HG03439 (cell line): Measurements from ENCODE around the gene NEK11.
"Not testable (repeated sequence)": the region's sequence is repeated elsewhere in the genome, so short reads cannot be mapped to it uniquely, and the experiment has no call there.

Experiments
- ATAC-seq: cut with Tn5 transposase; IDR thresholded peaks from one replicate; pipeline ENCODE4 v1.9.1; 2021; ENCODE audit warnings: mild to moderate bottlenecking, moderate library complexity; ENCODE audit not compliant: unreplicated experiment

NEK11 gene

GRCh38 chr3:131284302-131284701 is 257.6 kb downstream of the NEK11 start:
- ATAC-seq: no peak

GRCh38 chr3:131285456-131285855 is 258.8 kb downstream of the NEK11 start:
- ATAC-seq: no peak

DNA sequence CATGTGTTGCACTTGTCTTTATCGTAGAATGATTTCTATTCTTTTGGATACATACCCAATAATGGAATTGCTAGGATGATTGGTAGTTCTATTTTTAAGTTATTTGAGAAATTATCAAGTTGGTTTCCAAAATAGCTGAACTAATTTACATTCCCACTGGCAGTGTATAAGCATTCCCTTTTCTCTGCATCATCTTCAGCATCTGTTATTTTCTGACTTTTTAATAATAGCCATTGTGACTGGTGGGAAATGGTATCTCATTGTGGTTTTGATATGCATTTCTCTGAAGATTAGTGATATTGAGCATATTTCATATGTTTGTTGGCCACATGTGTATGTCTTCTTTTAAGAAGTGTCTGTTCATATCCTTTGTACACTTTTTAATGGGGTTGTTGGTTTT is 273.2 kb downstream of the NEK11 start:
- no peak for ATAC-seq

GRCh38 chr3:131303848-131304247 is 277.2 kb downstream of the NEK11 start:
- ATAC-seq: no peak

- ATAC-seq: no peak
Measured at GRCh38 chr3:131304890-131305289, 278.2 kb downstream of the NEK11 start.

DNA sequence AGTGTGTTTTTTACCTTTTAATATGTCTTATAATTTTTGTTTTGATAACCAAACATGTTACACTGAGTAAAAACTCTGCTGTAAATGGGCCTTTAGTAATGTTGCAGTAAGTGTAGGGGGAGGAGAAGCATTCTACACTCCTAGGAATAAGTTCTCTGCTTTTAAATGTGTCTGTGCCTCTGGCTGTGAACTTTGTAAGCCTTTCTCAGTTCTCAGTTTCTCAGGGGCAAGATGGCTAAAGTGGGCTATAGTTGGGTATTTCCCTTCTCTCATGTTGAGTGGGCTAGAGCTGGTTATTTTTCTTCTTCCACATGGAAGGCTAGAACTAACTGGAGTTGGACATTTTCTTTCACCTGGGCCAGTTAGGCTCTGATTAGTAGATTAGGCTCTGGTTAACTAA is 279.6 kb downstream of the NEK11 start:
- ATAC-seq: no peak

DNA sequence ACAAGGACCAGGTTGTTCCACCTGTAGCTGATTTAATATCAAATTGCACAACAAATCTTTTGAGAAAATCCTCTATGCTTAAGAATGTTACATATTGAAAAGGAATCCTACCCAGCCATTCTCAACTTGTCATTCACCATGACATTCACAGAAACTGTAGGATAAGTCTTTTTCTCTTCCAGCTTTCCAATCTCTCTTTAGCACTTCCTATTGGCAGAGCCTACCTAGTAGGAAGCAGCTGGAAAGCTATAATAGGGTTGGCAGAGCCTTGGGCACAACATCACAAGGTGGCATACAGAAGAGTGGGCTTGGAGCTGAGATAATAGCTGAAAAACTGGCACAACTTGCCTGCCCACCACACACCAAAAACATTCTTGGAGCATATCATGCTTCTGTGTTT is 287.6 kb downstream of the NEK11 start:
- ATAC-seq: no peak

- no peak for ATAC-seq
Measured at GRCh38 chr3:131315162-131315561, 288.5 kb downstream of the NEK11 start.

DNA sequence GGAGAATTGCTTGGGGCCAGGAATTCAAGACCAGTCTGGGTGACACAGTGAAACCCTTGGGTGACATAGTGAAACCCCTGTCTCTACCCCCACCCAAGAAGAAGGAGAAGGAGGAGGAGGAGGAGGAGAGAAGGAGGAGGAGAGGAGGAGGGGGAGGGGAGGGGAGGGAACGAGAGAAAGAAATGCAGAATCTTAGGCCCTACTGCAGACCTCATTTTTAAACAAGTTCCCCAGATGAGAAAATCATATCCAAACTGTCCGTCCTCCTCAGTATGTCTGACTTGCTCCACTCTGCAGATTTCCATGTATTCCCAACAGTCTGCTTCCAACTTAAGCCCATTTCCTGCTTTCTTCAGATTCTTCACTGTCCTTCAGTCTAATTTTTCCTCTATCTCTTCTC is 291.0 kb downstream of the NEK11 start:
- no peak for ATAC-seq

DNA sequence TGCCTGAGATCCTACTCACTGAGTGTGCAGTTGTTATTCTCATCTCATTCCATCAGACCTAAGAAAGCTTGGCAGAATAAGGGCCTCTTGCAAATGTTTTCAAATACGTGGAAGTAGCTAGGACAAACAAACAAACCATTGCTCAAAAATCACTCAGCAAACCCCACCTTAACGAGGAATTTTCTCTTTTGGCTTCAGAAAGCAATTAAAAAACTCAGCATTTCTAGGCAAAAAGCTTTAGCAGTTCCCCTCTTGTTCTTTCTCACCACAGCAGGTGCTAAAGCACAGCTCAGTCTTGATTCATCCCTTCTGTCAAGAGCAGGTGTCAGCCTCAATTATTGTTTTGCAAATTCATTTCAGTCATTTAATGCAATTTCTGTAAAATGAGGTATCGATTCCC is 296.3 kb downstream of the NEK11 start:
- ATAC-seq: no peak

GRCh38 chr3:131323792-131324191 is 297.1 kb downstream of the NEK11 start:
- ATAC-seq: no peak

GRCh38 chr3:131324923-131325322 is 298.2 kb downstream of the NEK11 start:
- no peak for ATAC-seq

GRCh38 chr3:131326307-131326706 is 299.6 kb downstream of the NEK11 start:
- ATAC-seq: no peak

DNA sequence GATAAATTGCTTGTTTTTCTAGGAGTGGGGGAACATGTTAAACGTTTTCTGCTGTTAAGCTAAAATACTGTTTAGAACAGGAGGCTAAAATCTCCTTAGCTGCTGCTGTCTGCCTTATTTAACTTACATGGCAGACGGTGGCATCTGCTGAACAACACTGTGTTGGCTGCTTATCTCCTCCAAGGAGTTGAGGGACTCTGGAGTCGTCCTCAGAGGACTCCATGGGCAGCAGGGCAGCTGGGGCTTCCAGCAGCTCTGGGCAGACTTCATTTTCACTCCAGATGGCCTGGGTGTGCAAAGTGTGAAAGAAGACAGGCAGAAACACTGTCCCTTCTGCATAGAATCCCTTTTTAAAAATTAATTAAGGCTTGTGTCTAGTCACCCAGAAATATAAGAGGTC is 302.0 kb downstream of the NEK11 start:
- ATAC-seq: no peak

DNA sequence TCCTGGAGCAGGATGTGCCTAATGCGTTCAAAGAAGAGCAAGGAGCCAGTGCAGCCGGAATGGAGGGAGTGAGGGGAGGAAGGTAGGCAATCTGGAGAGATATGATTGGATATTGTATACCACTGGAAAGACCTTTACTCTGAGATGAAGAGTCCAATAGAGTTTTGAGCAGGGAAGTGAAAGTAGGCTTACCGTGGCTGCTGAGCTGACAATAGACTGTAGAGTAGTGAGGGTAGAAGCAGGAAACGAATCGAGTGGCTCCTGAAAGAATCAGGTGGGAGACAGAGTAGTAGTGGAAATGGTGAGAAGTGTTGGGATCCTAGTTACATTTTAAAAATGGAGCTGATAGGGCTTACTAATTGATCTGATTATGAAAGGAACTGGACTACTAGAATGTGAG is 303.1 kb downstream of the NEK11 start:
- no peak for ATAC-seq

DNA sequence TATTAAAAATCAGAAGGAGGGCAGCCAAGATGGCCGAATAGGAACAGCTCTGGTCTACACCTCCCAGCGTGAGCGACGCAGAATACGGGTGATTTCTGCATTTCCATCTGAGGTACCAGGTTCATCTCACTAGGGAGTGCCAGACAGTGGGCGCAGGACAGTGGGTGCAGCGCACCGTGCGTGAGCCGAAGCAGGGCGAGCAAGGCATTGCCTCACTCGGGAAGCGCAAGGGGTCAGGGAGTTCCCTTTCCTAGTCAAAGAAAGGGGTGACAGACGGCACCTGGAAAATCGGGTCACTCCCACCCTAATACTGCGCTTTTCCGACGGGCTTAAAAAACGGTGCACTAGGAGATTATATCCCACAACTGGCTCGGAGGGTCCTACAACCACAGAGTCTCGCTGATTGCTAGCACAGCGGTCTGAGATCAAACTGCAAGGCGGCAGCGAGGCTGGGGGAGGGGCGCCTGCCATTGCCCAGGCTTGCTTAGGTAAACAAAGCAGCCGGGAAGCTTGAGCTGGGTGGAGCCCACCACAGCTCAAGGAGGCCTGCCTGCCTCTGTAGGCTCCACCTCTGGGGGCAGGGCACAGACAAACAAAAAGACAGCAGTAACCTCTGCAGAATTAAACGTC is 304.9 kb downstream of the NEK11 start:
- ATAC-seq: not testable (repeated sequence)

- no peak for ATAC-seq
Measured at GRCh38 chr3:131338948-131339640, 312.4 kb downstream of the NEK11 start.

GRCh38 chr3:131341761-131342160 is 315.1 kb downstream of the NEK11 start:
- no peak for ATAC-seq

DNA sequence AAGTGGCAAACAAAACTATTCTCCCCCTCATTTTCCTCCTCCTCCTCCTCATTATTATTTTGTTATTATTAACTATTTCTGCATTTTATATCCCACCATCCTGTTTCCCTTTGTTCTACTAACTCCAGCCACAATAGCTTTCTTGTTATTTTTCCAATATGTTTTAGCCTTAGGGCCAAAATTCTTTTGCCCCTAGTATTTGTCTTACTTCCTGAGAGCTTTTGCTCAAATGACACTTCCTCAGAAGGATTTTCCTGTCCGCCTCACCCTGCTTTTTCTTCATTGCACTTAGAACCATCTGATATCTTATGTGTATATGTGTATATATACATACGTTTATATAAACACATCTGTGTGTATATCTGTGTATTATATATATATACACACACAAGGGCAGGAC is 322.2 kb downstream of the NEK11 start:
- no peak for ATAC-seq

DNA sequence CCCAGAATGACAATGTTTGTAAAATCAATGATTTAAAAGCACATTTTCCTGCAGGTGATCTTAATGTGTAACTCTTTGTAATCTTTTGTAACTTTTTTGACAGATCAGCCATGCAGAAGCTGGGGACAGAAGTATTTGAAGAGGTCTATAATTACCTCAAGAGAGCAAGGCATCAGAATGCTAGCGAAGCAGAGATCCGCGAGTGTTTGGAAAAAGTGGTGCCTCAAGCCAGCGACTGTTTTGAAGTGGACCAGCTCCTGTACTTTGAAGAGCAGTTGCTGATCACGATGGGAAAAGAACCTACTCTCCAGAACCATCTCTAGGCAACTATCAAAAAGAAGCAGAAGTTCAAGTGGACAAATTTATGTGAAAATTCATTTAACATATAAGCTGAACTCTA is 322.8 kb downstream of the NEK11 start:
- ATAC-seq: no peak

DNA sequence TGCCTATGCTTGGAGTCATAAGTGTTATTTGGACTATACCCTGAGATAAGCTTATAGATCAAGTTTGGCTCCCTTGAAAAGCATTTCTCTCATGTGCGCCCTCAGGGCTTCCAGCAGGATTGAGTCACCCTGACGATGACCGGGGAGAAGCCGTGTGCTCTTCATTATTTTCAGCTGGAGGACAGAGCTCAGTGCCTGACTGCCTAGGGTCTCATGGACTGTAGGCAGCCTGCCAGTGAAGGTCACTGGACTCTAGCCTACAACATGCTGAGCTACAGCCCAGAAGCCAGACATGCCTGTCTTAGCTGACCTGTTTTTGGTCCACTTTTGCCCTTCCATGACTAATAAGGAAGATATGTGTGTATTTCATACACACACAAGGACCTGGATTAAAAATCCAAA is 323.3 kb downstream of the NEK11 start:
- no peak for ATAC-seq

DNA sequence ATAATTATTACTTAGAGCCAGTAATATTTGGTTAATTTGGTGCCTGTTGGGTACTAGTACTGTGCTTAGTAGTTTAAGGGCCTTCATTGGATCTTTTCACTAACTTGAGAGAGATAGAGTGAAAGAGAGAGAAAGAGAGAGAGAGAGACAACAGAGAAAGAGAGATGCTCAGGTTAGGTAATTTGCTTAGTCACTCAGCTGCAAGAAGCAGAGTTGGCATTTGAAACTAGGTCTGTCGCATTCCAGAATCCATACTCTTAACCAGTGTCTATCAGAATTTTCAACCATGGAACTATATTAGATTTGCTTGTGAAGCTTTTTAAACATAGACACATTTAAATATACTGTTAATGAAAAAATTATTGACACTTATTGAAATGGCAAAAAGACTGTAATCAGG is 323.8 kb downstream of the NEK11 start:
- no peak for ATAC-seq
